BLaER1 (cell line): ENCODE results near the gene TCF20.

Experiments used
- H3K27ac ChIP-seq: shearing (Covaris generic); formaldehyde crosslinking; 2 replicates; pipeline ENCODE4 v1.8.1; 2022
- H3K27me3 ChIP-seq: shearing (Covaris generic); formaldehyde crosslinking; 2 replicates; pipeline ENCODE4 v1.8.1; 2022
- H3K36me3 ChIP-seq: shearing (Covaris generic); formaldehyde crosslinking; 2 replicates; pipeline ENCODE4 v1.8.1; 2022
- H3K4me1 ChIP-seq: shearing (Covaris generic); formaldehyde crosslinking; 2 replicates; pipeline ENCODE4 v1.8.1; 2022
- H3K4me2 ChIP-seq: shearing (Covaris generic); formaldehyde crosslinking; 2 replicates; pipeline ENCODE4 v1.8.1; 2022
- H3K4me3 ChIP-seq: shearing (Covaris generic); formaldehyde crosslinking; 2 replicates; pipeline ENCODE4 v1.8.1; 2022
- H3K9ac ChIP-seq: shearing (Covaris generic); formaldehyde crosslinking; 2 replicates; pipeline ENCODE4 v1.8.1; 2022
- H3K9me3 ChIP-seq: shearing (Covaris generic); formaldehyde crosslinking; 2 replicates; pipeline ENCODE4 v1.8.1; 2022
- H4K20me1 ChIP-seq: shearing (Covaris generic); formaldehyde crosslinking; 2 replicates; pipeline ENCODE4 v1.8.1; 2022
- Cebpa-rat ChIP-seq: shearing (Covaris generic); IDR thresholded peaks from 2 replicates; pipeline ENCODE4 v1.8.1; 2022

Gene TCF20

DNA sequence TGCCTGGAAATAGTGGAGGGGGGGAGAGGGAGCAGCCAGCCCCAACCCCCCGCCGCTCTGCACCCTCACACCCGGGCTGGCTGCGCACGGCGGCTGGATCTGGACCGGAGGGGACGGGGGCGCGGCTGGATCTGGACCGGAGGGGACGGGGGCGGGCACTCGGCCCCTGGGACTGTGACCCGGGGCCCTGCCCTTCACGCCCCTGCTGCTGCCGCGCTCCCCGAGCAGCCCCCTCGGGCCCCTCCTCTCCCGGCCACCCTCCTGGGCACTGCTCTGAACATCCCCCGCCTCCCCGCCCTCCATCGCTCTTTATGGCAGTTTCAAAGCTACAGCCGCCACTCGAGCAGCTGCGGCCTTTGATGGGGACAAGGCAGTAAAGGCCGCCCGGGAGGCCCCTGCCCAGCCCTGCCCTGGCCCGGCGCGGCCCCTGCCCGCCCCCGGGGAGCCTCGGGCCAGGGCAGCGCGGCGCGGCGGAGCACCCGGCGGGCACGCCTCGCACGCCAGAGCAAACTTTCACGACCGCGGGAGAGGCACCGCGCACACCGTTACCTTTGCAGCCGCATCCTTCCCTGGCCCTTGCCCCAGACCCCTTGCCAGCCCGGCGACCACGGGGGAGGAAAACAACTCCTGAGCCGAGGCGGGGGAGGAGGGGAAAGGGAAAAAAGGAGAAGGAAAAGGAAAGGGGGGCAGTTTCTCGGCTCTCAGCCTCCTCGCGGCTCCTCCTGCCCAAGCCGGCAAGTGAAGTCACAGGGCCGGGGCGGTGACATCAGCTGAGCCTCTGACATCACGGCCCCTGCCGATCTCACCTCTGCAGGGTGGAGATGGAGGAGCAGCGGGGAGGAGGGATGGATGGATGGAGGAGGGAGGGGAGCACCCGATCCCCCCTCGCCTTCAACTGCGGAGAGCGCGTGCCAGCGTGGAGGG is 13.1 kb upstream of the TCF20 start:
- Histone ChIP-seq H3K4me2 (peak overlapping the region; percentile 100), H4K20me1 (peaks cover 9% of the 10 kb centered on the region), H3K9me3 (no peaks in the 10 kb centered on the region), H3K27ac (peak overlapping the region; percentile 69), H3K4me3 (peak overlapping the region; percentile 65), H3K27me3 (no peaks in the 10 kb centered on the region), H3K9ac (peak overlapping the region; percentile 72), H3K4me1 (peaks cover 100% of the 10 kb centered on the region), H3K36me3 (no peaks in the 10 kb centered on the region)
- no peak for TF ChIP-seq Cebpa-rat

DNA sequence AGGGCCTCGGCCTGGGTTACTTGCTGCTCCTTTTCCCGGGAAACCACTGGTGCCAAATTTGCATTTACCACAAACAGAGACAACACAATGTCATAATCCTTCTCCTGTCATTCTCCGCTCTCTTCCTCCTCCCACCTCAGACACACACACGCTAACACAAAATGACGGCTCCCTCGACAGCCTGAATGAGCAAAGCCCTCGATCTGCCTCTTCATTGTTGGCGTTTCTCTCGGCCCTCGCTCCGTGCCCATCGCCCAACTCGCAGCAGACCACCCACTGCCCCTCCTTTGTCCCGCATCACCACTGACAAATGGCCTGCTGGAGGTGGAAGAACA is 12.5 kb upstream of the TCF20 start:
- no peaks in the 10 kb centered on the region for H3K9me3 ChIP-seq
- H3K9ac ChIP-seq, result peak overlapping the region; percentile 72; the same call in 1 of the 2 replicates
- peaks cover 12% of the 10 kb centered on the region for H4K20me1 ChIP-seq
- H3K4me2 ChIP-seq, result peak overlapping the region; percentile 100
- H3K27me3 ChIP-seq, result no peaks in the 10 kb centered on the region
- peak overlapping the region; percentile 69 for H3K27ac ChIP-seq
- H3K36me3 ChIP-seq, result no peaks in the 10 kb centered on the region
- peak overlapping the region; percentile 65 for H3K4me3 ChIP-seq
- H3K4me1 ChIP-seq, result peaks cover 100% of the 10 kb centered on the region
- no peak for TF ChIP-seq Cebpa-rat

DNA sequence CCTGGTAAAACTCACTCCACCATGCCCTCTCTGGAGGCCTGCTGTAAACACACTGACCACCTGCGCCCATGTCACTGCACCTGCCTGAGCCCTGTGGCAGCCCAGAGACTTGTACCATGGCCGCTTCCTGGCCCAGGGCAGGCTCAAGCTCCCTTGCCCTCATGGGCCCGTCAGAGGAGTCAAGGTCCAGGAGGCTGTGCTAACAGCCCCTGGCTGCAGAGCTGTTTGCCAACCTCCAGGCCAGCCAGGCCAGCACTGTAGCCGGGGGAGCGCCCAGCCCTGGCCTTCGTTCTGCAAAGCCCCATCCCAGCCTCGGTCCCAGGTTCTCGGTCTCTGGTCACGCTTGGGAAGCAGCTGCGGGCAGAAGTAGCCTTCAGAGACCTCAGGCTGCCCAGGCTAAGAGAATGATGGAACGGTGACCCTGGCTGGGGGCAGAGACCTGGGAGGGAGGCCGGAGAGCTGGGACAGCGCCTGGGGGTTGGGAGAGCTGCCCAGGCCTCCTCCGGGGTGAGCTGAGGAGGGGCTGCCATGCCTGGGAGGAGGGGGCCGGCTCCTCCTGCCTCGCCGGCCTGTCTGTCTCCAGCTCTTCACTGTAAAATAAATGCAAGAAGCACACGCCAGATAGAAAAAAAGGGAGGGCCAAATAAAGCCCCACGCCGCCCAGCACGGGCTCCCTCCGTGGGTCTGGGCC is 11.9 kb upstream of the TCF20 start:
- Histone ChIP-seq H3K9ac (peak overlapping the region; percentile 72; the same call in 1 of the 2 replicates), H3K4me2 (peak overlapping the region; percentile 100), H3K9me3 (no peaks in the 10 kb centered on the region), H3K4me3 (no peak overlapping the region), H4K20me1 (peaks cover 14% of the 10 kb centered on the region), H3K27me3 (no peaks in the 10 kb centered on the region), H3K4me1 (peaks cover 99% of the 10 kb centered on the region), H3K27ac (peak overlapping the region; percentile 69), H3K36me3 (0 out of 2 replicates have a peak, but pooled peaks cover 3% of the 10 kb centered on the region)
- TF ChIP-seq Cebpa-rat, result no peak

DNA sequence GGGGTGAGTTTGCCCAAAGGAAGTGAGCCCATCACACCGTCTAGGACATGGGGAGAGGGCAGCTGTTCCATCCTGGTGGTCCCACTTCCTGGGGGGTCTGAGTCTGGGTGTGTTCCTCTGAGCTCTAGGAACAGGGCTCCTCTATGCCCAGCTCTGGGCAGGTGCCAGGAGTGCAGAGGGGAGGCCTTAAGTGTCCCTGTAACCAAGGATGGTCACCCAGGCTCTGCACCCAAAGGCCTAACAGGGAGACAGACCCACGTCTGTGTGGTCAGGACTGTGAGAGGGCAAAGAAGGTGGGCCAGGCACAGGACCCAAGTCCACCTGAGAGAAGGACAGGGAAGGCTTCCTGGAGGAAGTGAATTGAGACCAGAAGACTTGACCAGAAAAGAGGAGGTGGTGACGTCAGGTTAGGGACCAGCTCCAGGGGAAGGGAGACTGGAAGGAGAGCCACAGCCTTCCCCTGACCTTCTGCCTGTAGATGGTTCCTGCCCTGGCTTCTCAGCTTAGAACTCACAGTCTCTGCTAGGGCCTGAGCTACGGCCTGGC is 11.3 kb upstream of the TCF20 start:
- Histone ChIP-seq H3K27me3 (no peaks in the 10 kb centered on the region), H3K4me3 (no peak overlapping the region), H3K27ac (peak overlapping the region; percentile 69), H3K4me2 (peak overlapping the region; percentile 100), H4K20me1 (peaks cover 14% of the 10 kb centered on the region), H3K36me3 (0 out of 2 replicates have a peak, but pooled peaks cover 9% of the 10 kb centered on the region), H3K4me1 (peaks cover 94% of the 10 kb centered on the region), H3K9ac (peak overlapping the region; percentile 39; the same call in 1 of the 2 replicates), H3K9me3 (no peaks in the 10 kb centered on the region)
- no peak for TF ChIP-seq Cebpa-rat

DNA sequence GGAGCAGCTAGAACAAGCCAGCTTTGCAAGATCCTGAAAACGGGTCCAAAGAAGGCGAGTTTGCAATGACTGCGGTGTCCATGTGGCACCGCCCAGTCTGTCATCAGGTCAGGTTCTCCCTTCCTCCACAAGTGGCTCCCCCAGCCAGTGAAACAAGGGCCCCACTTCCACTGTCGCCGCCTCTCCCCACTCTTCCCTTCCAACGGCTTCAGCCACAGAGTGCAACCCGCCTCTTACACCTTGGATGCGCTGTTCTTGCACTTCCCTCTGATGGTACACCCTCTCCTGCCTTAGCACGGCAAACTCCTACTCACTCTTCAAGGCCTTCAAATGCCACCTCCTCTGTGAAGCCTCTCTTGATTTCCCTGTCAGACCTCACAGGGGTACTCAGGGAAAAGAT is 10.8 kb upstream of the TCF20 start:
- no peak overlapping the region for H3K9ac ChIP-seq
- H3K36me3 ChIP-seq, result peaks cover 11% of the 10 kb centered on the region; the same call in 1 of the 2 replicates
- no peaks in the 10 kb centered on the region for H3K27me3 ChIP-seq
- TF ChIP-seq Cebpa-rat, result no peak
- no peaks in the 10 kb centered on the region for H3K9me3 ChIP-seq
- peaks cover 14% of the 10 kb centered on the region for H4K20me1 ChIP-seq
- H3K27ac ChIP-seq, result peak overlapping the region; percentile 37
- H3K4me2 ChIP-seq, result peak overlapping the region; percentile 100
- no peak overlapping the region for H3K4me3 ChIP-seq
- H3K4me1 ChIP-seq, result peaks cover 93% of the 10 kb centered on the region

DNA sequence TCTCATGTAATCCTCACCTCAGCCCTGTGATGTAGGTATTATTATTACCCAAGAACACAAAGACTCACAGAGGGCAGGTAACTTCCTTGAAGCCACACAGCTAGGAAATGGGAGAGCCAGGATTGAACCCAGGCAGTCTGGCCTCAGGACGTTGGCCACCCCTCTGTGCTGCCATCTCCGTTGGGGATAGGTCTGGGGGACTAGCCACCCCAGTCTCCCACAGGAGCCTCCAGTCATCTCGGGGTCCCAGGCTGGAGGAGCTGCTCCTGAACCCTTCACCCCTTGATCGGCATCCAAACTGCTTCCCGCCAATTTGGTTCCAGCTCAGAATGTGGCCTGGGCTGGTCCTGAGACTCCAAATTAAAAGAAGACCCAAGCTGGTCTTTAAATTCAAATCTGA is 10.4 kb upstream of the TCF20 start:
- Histone ChIP-seq H4K20me1 (peaks cover 14% of the 10 kb centered on the region), H3K9ac (peak overlapping the region; percentile 7; the same call in 1 of the 2 replicates), H3K36me3 (peaks cover 14% of the 10 kb centered on the region; the same call in 1 of the 2 replicates), H3K27ac (peak overlapping the region; percentile 37), H3K9me3 (no peaks in the 10 kb centered on the region), H3K27me3 (no peaks in the 10 kb centered on the region), H3K4me1 (peaks cover 93% of the 10 kb centered on the region), H3K4me3 (no peak overlapping the region), H3K4me2 (peak overlapping the region; percentile 100)
- TF ChIP-seq Cebpa-rat, result no peak

DNA sequence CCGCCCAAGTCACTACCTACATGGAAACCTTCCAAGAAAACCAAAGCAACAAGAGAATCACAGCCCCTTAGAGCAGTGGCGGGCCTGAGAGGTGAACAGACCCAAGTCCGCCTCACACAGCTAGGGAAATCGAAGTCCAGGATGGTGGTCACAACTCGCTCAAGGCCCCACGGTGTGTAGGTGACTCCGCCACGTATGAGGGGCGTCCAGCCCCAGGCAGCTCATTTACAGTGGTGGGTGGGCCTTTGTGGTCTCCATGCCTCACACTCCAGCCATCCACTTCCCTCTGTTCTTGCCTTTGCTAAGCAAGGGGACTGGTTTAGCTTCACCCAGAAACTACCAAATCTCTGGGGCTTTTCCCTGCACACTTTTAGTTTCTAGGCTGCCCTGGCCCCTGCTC is 9.7 kb upstream of the TCF20 start:
- no peaks in the 10 kb centered on the region for H3K27me3 ChIP-seq
- peaks cover 90% of the 10 kb centered on the region for H3K4me1 ChIP-seq
- H4K20me1 ChIP-seq, result peaks cover 14% of the 10 kb centered on the region
- H3K9ac ChIP-seq, result 0 out of 2 replicates have a peak overlapping the region, but pooled peaks have one; percentile 7
- no peak overlapping the region for H3K4me3 ChIP-seq
- no peak overlapping the region for H3K27ac ChIP-seq
- no peak for TF ChIP-seq Cebpa-rat
- peak overlapping the region; percentile 100 for H3K4me2 ChIP-seq
- H3K9me3 ChIP-seq, result no peaks in the 10 kb centered on the region
- peaks cover 14% of the 10 kb centered on the region; the same call in 1 of the 2 replicates for H3K36me3 ChIP-seq

DNA sequence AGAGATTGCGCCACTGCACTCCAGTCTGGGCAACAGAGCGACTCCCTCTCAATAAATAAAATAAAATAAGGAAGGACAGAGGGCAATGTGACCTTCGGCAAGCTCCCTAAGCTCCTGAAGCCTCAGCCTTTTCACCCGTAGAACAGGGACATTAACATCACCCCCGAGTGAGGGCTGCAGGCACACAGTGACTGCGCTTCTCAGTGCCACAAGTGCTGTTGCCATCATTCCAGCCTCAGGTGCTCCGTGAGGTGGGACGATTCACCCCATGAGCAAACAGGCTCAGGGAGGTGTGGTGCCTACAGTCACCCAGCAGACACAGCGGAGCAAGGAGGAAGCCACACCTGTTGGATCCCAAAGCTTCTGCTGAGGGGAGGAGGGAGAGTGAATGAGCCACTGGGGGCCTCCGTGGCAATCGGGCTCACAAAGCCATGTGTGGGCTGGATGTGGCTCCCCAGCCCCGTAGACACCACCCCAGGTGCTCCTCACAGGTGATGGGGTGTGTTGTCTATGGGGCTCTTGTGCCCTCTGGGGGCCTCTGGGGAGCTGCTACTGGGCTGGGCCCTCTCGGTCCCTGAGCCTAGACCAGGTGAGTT is 9.1 kb upstream of the TCF20 start:
- Histone ChIP-seq H3K4me1 (peaks cover 84% of the 10 kb centered on the region), H4K20me1 (peaks cover 14% of the 10 kb centered on the region), H3K4me2 (peak overlapping the region; percentile 100), H3K27ac (no peak overlapping the region), H3K27me3 (no peaks in the 10 kb centered on the region), H3K9ac (no peak overlapping the region), H3K9me3 (no peaks in the 10 kb centered on the region), H3K36me3 (peaks cover 14% of the 10 kb centered on the region; the same call in 1 of the 2 replicates), H3K4me3 (no peak overlapping the region)
- no peak for TF ChIP-seq Cebpa-rat

DNA sequence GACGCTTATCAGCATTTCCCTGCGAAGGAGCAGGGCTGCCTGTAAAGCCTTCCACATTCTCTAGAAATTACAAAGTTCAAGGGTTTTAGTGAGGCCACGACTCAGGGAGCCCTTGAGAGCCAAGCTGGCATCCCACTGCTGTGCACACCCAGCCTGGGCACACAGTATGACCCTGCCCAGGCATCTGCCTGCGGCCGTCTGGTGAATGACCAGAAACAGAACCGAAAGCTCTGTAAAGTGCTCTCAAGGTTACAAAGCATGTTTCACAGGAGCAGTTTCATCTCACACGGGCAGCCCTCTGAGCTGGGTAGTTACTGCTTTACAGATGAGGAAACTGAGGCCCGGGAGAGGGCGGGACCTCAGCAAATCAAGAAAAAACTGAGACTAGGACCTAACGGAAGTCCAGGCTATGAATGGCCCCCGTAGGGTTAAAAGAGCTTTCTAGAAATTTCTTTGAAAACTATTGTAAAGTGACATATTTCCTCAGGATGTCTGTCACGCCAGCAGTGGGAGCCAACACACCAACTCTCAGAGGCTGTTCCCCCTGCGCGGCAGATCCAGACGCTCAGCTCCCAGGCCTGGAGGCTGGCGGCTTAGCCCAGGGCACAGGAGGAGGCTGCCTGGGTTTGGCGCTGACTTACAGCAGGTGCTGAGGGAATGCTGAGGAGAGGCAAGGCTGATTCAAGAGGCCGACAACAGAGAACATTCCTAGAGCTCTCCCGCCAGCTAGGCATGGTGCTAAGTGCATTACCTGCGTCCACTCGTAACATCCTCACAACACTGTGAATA is 7.7 kb upstream of the TCF20 start:
- H3K4me1 ChIP-seq, result peaks cover 70% of the 10 kb centered on the region
- H3K9ac ChIP-seq, result no peak overlapping the region
- H3K36me3 ChIP-seq, result peaks cover 14% of the 10 kb centered on the region; the same call in 1 of the 2 replicates
- H3K9me3 ChIP-seq, result no peaks in the 10 kb centered on the region
- H3K27ac ChIP-seq, result no peak overlapping the region
- H3K4me3 ChIP-seq, result no peak overlapping the region
- H4K20me1 ChIP-seq, result peaks cover 14% of the 10 kb centered on the region
- no peak for TF ChIP-seq Cebpa-rat
- no peaks in the 10 kb centered on the region for H3K27me3 ChIP-seq
- H3K4me2 ChIP-seq, result peak overlapping the region; percentile 19; the same call in 1 of the 2 replicates
